Right lobe of liver (tissue), 4 donors: Measurements from ENCODE around the gene TSFM.

Source experiments
- CTCF ChIP-seq, 4 donors: fragments of 200-600 bp in 3 of 4; fragments of 450-650 bp in 1 of 4; IDR thresholded peaks; one replicate each; pipeline versions ENCODE4 v1.5.1 to v1.8.0; 2016 to 2022; ENCODE audit warnings: antibody characterized with exemption in 4 of 4, mild to moderate bottlenecking in 2 of 4
- POLR2A ChIP-seq: fragments of 450-650 bp; IDR thresholded peaks from one replicate; pipeline ENCODE4 v1.6.1; 2017; ENCODE audit warnings: antibody characterized with exemption, mild to moderate bottlenecking
- donor health status: DM: no; HTN: no; CAD: no.
- donor health status: DM: no; HTN: no; CAD: no.
- donor health status: DM: no; HTN: yes; CAD: no.

- TF ChIP-seq CTCF (IDR thresholded peaks at IDR 0.05) (no peak), POLR2A (no peak)
Measured at GRCh38 chr12:57809425-57809824, 26.8 kb downstream of the TSFM start.
